Superior temporal gyrus (tissue), 1 donor: ENCODE results near the gene NPAT.
"Not testable (repeated sequence)": the region's sequence is repeated elsewhere in the genome, so short reads cannot be mapped to it uniquely, and the experiment has no call there.

Experiments
- DNase-seq: peaks from one replicate; pipeline ENCODE4 v3.0.0-alpha.2; 2016; ENCODE audit errors: extremely low spot score

NPAT gene

GRCh38 chr11:108154591-108154990 is 67.8 kb downstream of the NPAT start:
- no peak for DNase-seq

GRCh38 chr11:108148556-108148955 is 73.9 kb downstream of the NPAT start:
- no peak for DNase-seq

- no peak for DNase-seq
These were observed 75.3 kb downstream of the NPAT start for GRCh38 chr11:108147150-108147549.

GRCh38 chr11:108144615-108145014 is 77.8 kb downstream of the NPAT start:
- no peak for DNase-seq

GRCh38 chr11:108142304-108142703 is 80.1 kb downstream of the NPAT start:
- DNase-seq: no peak

GRCh38 chr11:108137212-108137611 is 85.2 kb downstream of the NPAT start:
- no peak for DNase-seq

GRCh38 chr11:108135845-108136544 is 86.4 kb downstream of the NPAT start:
- DNase-seq: no peak

- not testable (repeated sequence) for DNase-seq
These were observed 89.4 kb downstream of the NPAT start for GRCh38 chr11:108132993-108133538.

- no peak for DNase-seq
These were observed 90.4 kb downstream of the NPAT start for GRCh38 chr11:108131993-108132392.

- no peak for DNase-seq
These were observed 93.7 kb downstream of the NPAT start for GRCh38 chr11:108128772-108129171.

GRCh38 chr11:108125096-108125495 is 97.3 kb downstream of the NPAT start:
- DNase-seq: no peak

GRCh38 chr11:108122166-108122628 is 100.2 kb downstream of the NPAT start:
- DNase-seq: peak; percentile 67

- peak; percentile 93 for DNase-seq
These were observed 100.9 kb downstream of the NPAT start, which contains the start of gene ACAT1 for GRCh38 chr11:108121274-108122155. ACAT1 (plus strand) TSS chr11:108121567; CDS start chr11:108121607, 40 bp downstream.

GRCh38 chr11:108120936-108121273 is 101.5 kb downstream of the NPAT start:
- not testable (repeated sequence) for DNase-seq

- peak; percentile 71 for DNase-seq
These were observed 104.6 kb downstream of the NPAT start for GRCh38 chr11:108117746-108118371.

- peak; percentile 91 for DNase-seq
These were observed 106.8 kb downstream of the NPAT start for GRCh38 chr11:108115500-108116140.

- DNase-seq: no peak
These were observed 110.4 kb downstream of the NPAT start for GRCh38 chr11:108112057-108112456.

- DNase-seq: no peak
These were observed 111.3 kb downstream of the NPAT start for GRCh38 chr11:108111126-108111525.
